ENCODE measurements around the gene FERMT3.

The FERMT3 gene

GRCh38 chr11:64196626-64197025, 9.9 kb upstream of the FERMT3 start:
- Histone ChIP-seq H3K27me3 (ENCODE audit: insufficient read depth, low read depth, severe bottlenecking) (no peaks in the 10 kb centered on the region), H3K36me3 (peaks cover 96% of the 10 kb centered on the region), H3K9me3 (ENCODE audit: severe bottlenecking) (no peaks in the 10 kb centered on the region), H3K27ac (no peak overlapping the region), H3K4me3 (ENCODE audit: low read depth, low read length) (no peak overlapping the region)
- no peak for DNase-seq
- no peak for TF ChIP-seq CTCF (IDR thresholded peaks at IDR 0.05; ENCODE audit: low read depth, low read length)

GRCh38 chr11:64198511-64198910, 8.0 kb upstream of the FERMT3 start:
- H3K4me3 ChIP-seq (ENCODE audit: low read depth, low read length), result no peak overlapping the region
- H3K36me3 ChIP-seq, result peaks cover 95% of the 10 kb centered on the region
- no peak for TF ChIP-seq CTCF (IDR thresholded peaks at IDR 0.05; ENCODE audit: low read depth, low read length)
- no peak for DNase-seq
- no peaks in the 10 kb centered on the region for H3K9me3 ChIP-seq (ENCODE audit: severe bottlenecking)
- H3K27me3 ChIP-seq (ENCODE audit: insufficient read depth, low read depth, severe bottlenecking), result no peaks in the 10 kb centered on the region
- H3K27ac ChIP-seq, result no peak overlapping the region

GRCh38 chr11:64201543-64201942, 5.0 kb upstream of the FERMT3 start:
- TF ChIP-seq CTCF (IDR thresholded peaks at IDR 0.05; ENCODE audit: low read depth, low read length), result no peak
- Histone ChIP-seq H3K27me3 (ENCODE audit: insufficient read depth, low read depth, severe bottlenecking) (no peaks in the 10 kb centered on the region), H3K36me3 (peaks cover 95% of the 10 kb centered on the region), H3K27ac (no peak overlapping the region), H3K4me3 (ENCODE audit: low read depth, low read length) (no peak overlapping the region), H3K9me3 (ENCODE audit: severe bottlenecking) (no peaks in the 10 kb centered on the region)
- DNase-seq, result no peak

- Histone ChIP-seq H3K4me3 (ENCODE audit: low read depth, low read length) (no peak overlapping the region), H3K9me3 (ENCODE audit: severe bottlenecking) (no peaks in the 10 kb centered on the region), H3K27me3 (ENCODE audit: insufficient read depth, low read depth, severe bottlenecking) (no peaks in the 10 kb centered on the region), H3K36me3 (peaks cover 93% of the 10 kb centered on the region), H3K27ac (no peak overlapping the region)
- TF ChIP-seq CTCF (IDR thresholded peaks at IDR 0.05; ENCODE audit: low read depth, low read length), result no peak
- DNase-seq, result no peak
These were observed 3.5 kb upstream of the FERMT3 start for GRCh38 chr11:64202992-64203391.

- Histone ChIP-seq H3K36me3 (peaks cover 88% of the 10 kb centered on the region), H3K27ac (no peak overlapping the region), H3K27me3 (ENCODE audit: insufficient read depth, low read depth, severe bottlenecking) (no peaks in the 10 kb centered on the region), H3K4me3 (ENCODE audit: low read depth, low read length) (no peak overlapping the region), H3K9me3 (ENCODE audit: severe bottlenecking) (no peaks in the 10 kb centered on the region)
- DNase-seq, result no peak
- no peak for TF ChIP-seq CTCF (IDR thresholded peaks at IDR 0.05; ENCODE audit: low read depth, low read length)
These were observed 3.0 kb upstream of the FERMT3 start for GRCh38 chr11:64203421-64204079.

- Histone ChIP-seq H3K27me3 (ENCODE audit: insufficient read depth, low read depth, severe bottlenecking) (no peaks in the 10 kb centered on the region), H3K36me3 (peaks cover 84% of the 10 kb centered on the region), H3K4me3 (ENCODE audit: low read depth, low read length) (no peak overlapping the region), H3K9me3 (ENCODE audit: severe bottlenecking) (no peaks in the 10 kb centered on the region), H3K27ac (no peak overlapping the region)
- no peak for DNase-seq
- no peak for TF ChIP-seq CTCF (IDR thresholded peaks at IDR 0.05; ENCODE audit: low read depth, low read length)
These were observed 2.5 kb upstream of the FERMT3 start for GRCh38 chr11:64204080-64204440.

Measured in WERI-Rb-1 (cell line).